Measurements from ENCODE around the gene TBC1D3B. TPM values are rescaled to one million over a fixed set of nuclear protein-coding genes. Genes with fewer than 3 reads are reported as not detected.
"Not testable (repeated sequence)": the region's sequence is repeated elsewhere in the genome, so short reads cannot be mapped to it uniquely, and the experiment has no call there.

TBC1D3B gene
- total RNA-seq = 1 to 10 TPM; 7.7 to 9.9 TPM

DNA sequence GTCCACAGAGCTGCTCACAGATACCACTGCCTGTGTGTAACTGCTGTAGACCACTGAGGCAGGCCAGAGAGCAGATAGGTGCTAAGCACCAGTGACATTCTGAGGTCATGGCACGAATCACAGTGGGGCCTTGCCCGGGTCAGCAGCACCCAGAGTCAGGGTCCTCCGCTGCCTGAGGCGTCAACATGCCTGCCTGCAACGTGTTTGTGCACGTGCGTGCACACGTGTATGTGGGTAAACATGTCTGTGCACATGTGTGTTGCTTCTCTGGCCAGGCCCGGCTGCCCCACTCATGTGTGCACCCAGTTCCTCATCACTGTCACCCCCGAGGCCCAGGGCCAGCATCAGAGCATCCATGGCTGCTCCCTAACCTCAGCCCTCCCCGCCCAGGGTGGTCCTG, at the start of gene TBC1D3B:
Gene TBC1D3B, minus strand, starts transcription at position 101 of the 400 bp plus-strand sequence. CDS start 1,586 bp downstream, outside the sequence.
- POLR2A ChIA-PET; H3K4me3 Mint-ChIP-seq; H3K4me1 Mint-ChIP-seq; DNase-seq; H3K9me3 Mint-ChIP-seq; ATAC-seq (ENCODE audit: low read depth); H3K27ac Mint-ChIP-seq; H3K36me3 Mint-ChIP-seq: not testable (repeated sequence)
- peaks cover 12% of the 10 kb centered on the region for H3K27me3 Mint-ChIP-seq

- H3K9me3 Mint-ChIP-seq; ATAC-seq (ENCODE audit: low read depth); DNase-seq; H3K27ac Mint-ChIP-seq; H3K4me1 Mint-ChIP-seq; H3K27me3 Mint-ChIP-seq; POLR2A ChIA-PET; H3K4me3 Mint-ChIP-seq; H3K36me3 Mint-ChIP-seq: not testable (repeated sequence)
Observed at GRCh38 chr17:36222967-36223366, 46.5 kb upstream of the TBC1D3B start.

DNA sequence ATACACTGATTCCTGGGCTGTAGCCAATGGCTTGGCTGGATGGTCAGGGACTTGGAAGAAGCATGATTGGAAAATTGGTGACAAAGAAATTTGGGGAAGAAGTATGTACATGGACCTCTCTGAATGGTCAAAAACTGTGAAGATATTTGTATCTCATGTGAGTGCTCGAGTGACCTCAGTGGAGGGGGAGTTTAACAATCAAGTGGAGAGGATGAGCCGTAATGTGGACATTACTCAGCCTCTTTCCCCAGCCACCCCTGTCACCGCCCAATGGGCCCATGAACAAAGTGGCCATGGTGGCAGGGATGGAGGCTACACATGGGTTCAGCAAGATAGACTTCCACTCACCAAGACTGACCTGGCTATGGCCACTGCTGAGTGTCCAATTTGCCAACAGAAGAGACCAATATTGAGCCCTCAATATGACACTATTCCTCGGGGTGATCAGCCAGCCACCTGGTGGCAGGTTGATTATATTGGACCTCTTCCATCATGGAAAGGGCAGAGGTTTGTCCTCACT, 45.2 kb upstream of the TBC1D3B start:
- H3K36me3 Mint-ChIP-seq; H3K27ac Mint-ChIP-seq; H3K4me3 Mint-ChIP-seq; POLR2A ChIA-PET; H3K9me3 Mint-ChIP-seq; H3K4me1 Mint-ChIP-seq; ATAC-seq (ENCODE audit: low read depth); DNase-seq; H3K27me3 Mint-ChIP-seq: not testable (repeated sequence)

DNA sequence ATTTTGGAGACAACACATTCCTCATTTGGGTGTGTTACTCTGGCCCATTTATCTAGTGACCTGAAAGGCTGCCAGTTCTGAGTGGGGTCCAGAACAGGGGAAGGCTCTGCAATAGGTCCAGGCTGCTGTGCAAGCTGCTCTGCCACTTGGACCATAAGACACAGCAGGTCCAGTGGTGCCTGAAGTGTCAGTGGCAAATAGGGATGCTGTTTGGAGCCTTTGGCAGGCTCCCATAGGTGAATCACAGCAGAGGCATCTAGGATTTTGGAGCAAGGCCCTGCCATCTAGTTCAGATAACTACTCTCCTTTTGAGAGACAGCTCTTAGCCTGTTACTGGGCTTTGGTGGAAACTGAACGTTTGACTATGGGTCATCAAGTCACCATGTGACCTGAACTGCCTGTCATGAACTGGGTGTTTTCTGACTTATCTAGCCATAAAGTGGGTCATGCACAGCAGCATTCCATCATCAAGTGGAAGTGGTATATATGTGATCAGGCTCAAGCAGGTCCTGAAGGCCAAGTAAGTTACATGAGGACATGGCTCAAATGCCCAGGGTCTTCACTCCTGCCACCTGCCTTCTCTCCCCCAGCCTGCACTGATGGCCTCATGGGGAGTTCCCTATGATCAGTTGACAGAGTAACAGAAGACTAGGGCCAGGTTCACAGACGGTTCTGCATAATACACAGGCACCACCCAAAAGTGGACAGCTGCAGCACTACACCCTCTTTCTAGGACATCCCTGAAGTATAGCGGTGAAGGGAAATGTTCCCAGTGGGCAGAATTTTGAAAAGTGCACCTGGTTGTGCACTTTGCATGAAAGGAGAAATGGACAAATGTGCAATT, 44.5 kb upstream of the TBC1D3B start:
- POLR2A ChIA-PET; H3K4me1 Mint-ChIP-seq; H3K36me3 Mint-ChIP-seq; H3K27me3 Mint-ChIP-seq; H3K27ac Mint-ChIP-seq; H3K4me3 Mint-ChIP-seq; ATAC-seq (ENCODE audit: low read depth); H3K9me3 Mint-ChIP-seq; DNase-seq: not testable (repeated sequence)

DNA sequence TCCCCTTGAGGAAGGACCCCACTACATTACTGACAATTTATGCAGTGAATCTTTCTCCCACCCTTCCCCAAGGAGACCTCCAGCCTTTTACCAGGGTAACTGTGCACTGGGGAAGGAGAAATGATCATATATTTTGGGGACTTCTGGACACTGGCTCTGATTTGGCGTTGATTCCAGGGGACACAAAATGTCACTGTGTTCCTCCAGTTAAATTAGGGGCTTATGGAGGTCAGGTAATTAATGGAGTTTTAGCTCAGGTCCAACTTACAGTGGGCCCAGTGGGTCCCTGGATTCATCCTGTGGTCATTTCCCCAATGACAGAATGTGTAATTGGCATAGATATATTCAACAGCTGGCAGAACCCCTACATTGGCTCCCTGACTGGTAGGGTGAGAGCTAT, 43.1 kb upstream of the TBC1D3B start:
- H3K36me3 Mint-ChIP-seq; H3K9me3 Mint-ChIP-seq; POLR2A ChIA-PET; H3K27ac Mint-ChIP-seq; DNase-seq; ATAC-seq (ENCODE audit: low read depth); H3K4me1 Mint-ChIP-seq; H3K4me3 Mint-ChIP-seq: not testable (repeated sequence)
- H3K27me3 Mint-ChIP-seq = peaks cover 17% of the 10 kb centered on the region

DNA sequence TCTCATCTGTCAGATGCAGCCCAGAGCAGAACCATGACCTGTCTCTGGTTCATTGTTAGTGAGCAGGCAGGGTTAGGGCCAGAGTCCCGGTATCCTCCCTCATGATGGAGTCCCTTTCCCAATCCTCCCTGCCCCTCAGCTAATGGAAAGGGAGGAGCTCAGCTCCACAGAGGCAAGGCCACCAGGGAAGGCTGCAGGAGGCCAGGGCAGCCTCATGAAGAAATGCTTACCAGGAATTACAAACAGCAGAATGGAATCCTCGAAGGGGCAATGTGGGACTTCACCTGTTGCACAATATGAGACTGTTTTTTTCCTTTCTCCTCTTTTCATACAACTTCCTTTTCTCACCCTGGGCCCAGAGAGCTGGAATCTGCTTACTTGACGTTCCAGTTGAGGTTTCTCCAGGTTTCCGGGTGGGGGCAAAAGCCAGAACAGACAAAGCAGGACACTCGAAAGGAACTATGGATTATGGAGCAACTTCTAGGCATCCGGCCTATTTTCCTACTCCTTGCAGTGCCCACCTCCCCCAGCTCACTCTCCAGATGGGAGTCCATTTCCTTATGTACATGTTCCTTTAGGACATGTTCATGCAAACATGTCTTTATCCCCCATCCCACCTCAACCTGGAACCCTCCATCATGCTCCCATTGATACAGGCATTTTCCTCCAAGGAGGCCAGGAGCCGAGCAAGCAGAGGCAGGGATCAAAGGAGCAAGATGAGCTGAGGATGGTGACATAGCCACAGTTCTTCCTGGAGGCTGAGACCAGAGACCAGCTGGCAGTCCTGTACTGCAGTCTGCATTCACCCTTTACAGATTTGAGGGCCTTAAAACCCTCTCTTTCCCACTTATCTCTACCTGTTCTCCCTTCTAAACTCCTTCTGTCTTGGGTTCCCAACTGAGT, 39.2 kb upstream of the TBC1D3B start:
- H3K9me3 Mint-ChIP-seq; H3K4me3 Mint-ChIP-seq; H3K36me3 Mint-ChIP-seq; H3K4me1 Mint-ChIP-seq; H3K27ac Mint-ChIP-seq; ATAC-seq (ENCODE audit: low read depth); DNase-seq; POLR2A ChIA-PET: not testable (repeated sequence)
- H3K27me3 Mint-ChIP-seq = peaks cover 37% of the 10 kb centered on the region

- ATAC-seq (ENCODE audit: low read depth) (no peak), DNase-seq (no peak)
- Mint-ChIP-seq H3K9me3 (peaks cover 2% of the 10 kb centered on the region), H3K36me3 (no peaks in the 10 kb centered on the region), H3K4me1 (peaks cover 12% of the 10 kb centered on the region), H3K4me3 (no peak overlapping the region), H3K27ac (no peak overlapping the region), H3K27me3 (peaks cover 42% of the 10 kb centered on the region)
- POLR2A ChIA-PET = no interaction called here
Observed at GRCh38 chr17:36214918-36215317, 38.5 kb upstream of the TBC1D3B start.

- H3K36me3 Mint-ChIP-seq = no peaks in the 10 kb centered on the region
- H3K4me1 Mint-ChIP-seq = peaks cover 12% of the 10 kb centered on the region
- H3K4me3 Mint-ChIP-seq = no peak overlapping the region
- DNase-seq (no peak), ATAC-seq (ENCODE audit: low read depth) (no peak)
- H3K9me3 Mint-ChIP-seq = peaks cover 2% of the 10 kb centered on the region
- no peak overlapping the region for H3K27ac Mint-ChIP-seq
- POLR2A ChIA-PET = no interaction called here
- peaks cover 47% of the 10 kb centered on the region for H3K27me3 Mint-ChIP-seq
Observed at GRCh38 chr17:36213695-36214094, 37.3 kb upstream of the TBC1D3B start.

- ATAC-seq (ENCODE audit: low read depth) (no peak), DNase-seq (no peak)
- H3K4me1 Mint-ChIP-seq = peaks cover 12% of the 10 kb centered on the region
- no peaks in the 10 kb centered on the region for H3K36me3 Mint-ChIP-seq
- H3K27ac Mint-ChIP-seq = no peak overlapping the region
- no peak overlapping the region for H3K4me3 Mint-ChIP-seq
- POLR2A ChIA-PET = no interaction called here
- H3K9me3 Mint-ChIP-seq = no peaks in the 10 kb centered on the region
- peaks cover 43% of the 10 kb centered on the region for H3K27me3 Mint-ChIP-seq
Observed at GRCh38 chr17:36212966-36213365, 36.5 kb upstream of the TBC1D3B start.

DNA sequence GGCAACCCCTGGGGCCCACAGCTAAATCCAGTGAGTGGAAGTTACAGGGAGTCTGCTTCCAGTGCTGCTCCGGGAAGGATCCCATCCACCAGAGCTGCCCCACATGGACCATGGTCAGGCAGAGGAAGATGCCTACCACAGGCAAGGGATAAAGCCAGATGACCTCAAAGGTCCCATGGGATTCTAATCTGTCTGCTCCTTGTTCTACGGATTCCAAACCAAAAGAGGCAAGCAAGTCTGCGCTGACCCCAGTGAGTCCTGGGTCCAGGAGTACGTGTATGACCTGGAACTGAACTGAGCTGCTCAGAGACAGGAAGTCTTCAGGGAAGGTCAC, 35.8 kb upstream of the TBC1D3B start:
- ATAC-seq (ENCODE audit: low read depth) = no peak
- POLR2A ChIA-PET = no interaction called here
- H3K27ac Mint-ChIP-seq = no peak overlapping the region
- H3K4me1 Mint-ChIP-seq = peaks cover 12% of the 10 kb centered on the region
- H3K4me3 Mint-ChIP-seq = no peak overlapping the region
- H3K36me3 Mint-ChIP-seq = no peaks in the 10 kb centered on the region
- H3K27me3 Mint-ChIP-seq = peaks cover 46% of the 10 kb centered on the region
- no peaks in the 10 kb centered on the region for H3K9me3 Mint-ChIP-seq
- DNase-seq = no peak

GRCh38 chr17:36211484-36212271, 35.2 kb upstream of the TBC1D3B start:
- not testable (repeated sequence) for H3K9me3 Mint-ChIP-seq; DNase-seq; ATAC-seq (ENCODE audit: low read depth); H3K4me3 Mint-ChIP-seq; H3K36me3 Mint-ChIP-seq
- Mint-ChIP-seq H3K27ac (peak overlapping the region; percentile 10), H3K4me1 (peaks cover 14% of the 10 kb centered on the region), H3K27me3 (peaks cover 46% of the 10 kb centered on the region)
- POLR2A ChIA-PET = interaction anchor here (0.5 kb wide), 1 partner anchor 742 kb away, joined by 3 read pairs; no protein-coding TSS in a partner anchor

- H3K36me3 Mint-ChIP-seq, DNase-seq, H3K4me3 Mint-ChIP-seq, POLR2A ChIA-PET, H3K9me3 Mint-ChIP-seq: not testable (repeated sequence)
- ATAC-seq (ENCODE audit: low read depth) = peak; percentile 31
- peaks cover 44% of the 10 kb centered on the region for H3K27me3 Mint-ChIP-seq
- H3K4me1 Mint-ChIP-seq = peaks cover 23% of the 10 kb centered on the region
- peak within 1 kb of the TSS; percentile 10 for H3K27ac Mint-ChIP-seq
Observed at GRCh38 chr17:36210439-36211211, 34.2 kb upstream of the TBC1D3B start, which contains the start of gene CCL4L2. Gene CCL4L2, plus strand, starts transcription at chr17:36211063.

All from activated naive CD8-positive, alpha-beta T cell treated with anti-CD3 and anti-CD28 coated beads, Interleukin-2, amount 10 ng/mL, durations not matched to agents 7 days and 5 days (primary cell).